Measurements from ENCODE around the gene RNF10. TPM values are rescaled to one million over a fixed set of nuclear protein-coding genes. Genes with fewer than 3 reads are reported as not detected.

The RNF10 gene
- total RNA-seq, 1 donor from 2014 or later = 177 TPM

- Mint-ChIP-seq H3K4me1 (ENCODE audit: unreplicated experiment) (peaks cover 34% of the 10 kb centered on the region), H3K27me3 (ENCODE audit: unreplicated experiment) (peaks cover 5% of the 10 kb centered on the region), H3K4me3 (ENCODE audit: unreplicated experiment) (peak overlapping the region; percentile 68), H3K27ac (ENCODE audit: unreplicated experiment) (no peak overlapping the region), H3K36me3 (ENCODE audit: unreplicated experiment) (no peaks in the 10 kb centered on the region), H3K9me3 (ENCODE audit: unreplicated experiment) (no peaks in the 10 kb centered on the region)
- DNase-seq (ENCODE audit: extremely low spot score, unreplicated experiment) = no peak
- peak; percentile 9 for TF ChIP-seq CTCF (IDR thresholded peaks at IDR 0.05)
Observed at GRCh38 chr12:120584343-120585149, 50.4 kb downstream of the RNF10 start.

- Mint-ChIP-seq H3K27me3 (ENCODE audit: unreplicated experiment) (peaks cover 5% of the 10 kb centered on the region), H3K9me3 (ENCODE audit: unreplicated experiment) (no peaks in the 10 kb centered on the region), H3K36me3 (ENCODE audit: unreplicated experiment) (no peaks in the 10 kb centered on the region), H3K4me3 (ENCODE audit: unreplicated experiment) (no peak overlapping the region), H3K27ac (ENCODE audit: unreplicated experiment) (no peak overlapping the region), H3K4me1 (ENCODE audit: unreplicated experiment) (peaks cover 22% of the 10 kb centered on the region)
- no peak for TF ChIP-seq CTCF (IDR thresholded peaks at IDR 0.05)
- no peak for DNase-seq (ENCODE audit: extremely low spot score, unreplicated experiment)
Observed at GRCh38 chr12:120586206-120586605, 52.0 kb downstream of the RNF10 start.

GRCh38 chr12:120586860-120587259 is 52.7 kb downstream of the RNF10 start:
- Mint-ChIP-seq H3K4me1 (ENCODE audit: unreplicated experiment) (peaks cover 17% of the 10 kb centered on the region), H3K9me3 (ENCODE audit: unreplicated experiment) (no peaks in the 10 kb centered on the region), H3K36me3 (ENCODE audit: unreplicated experiment) (no peaks in the 10 kb centered on the region), H3K4me3 (ENCODE audit: unreplicated experiment) (no peak overlapping the region), H3K27me3 (ENCODE audit: unreplicated experiment) (peaks cover 8% of the 10 kb centered on the region), H3K27ac (ENCODE audit: unreplicated experiment) (no peak overlapping the region)
- no peak for DNase-seq (ENCODE audit: extremely low spot score, unreplicated experiment)
- TF ChIP-seq CTCF (IDR thresholded peaks at IDR 0.05) = no peak

- peaks cover 10% of the 10 kb centered on the region for H3K4me1 Mint-ChIP-seq (ENCODE audit: unreplicated experiment)
- TF ChIP-seq CTCF (IDR thresholded peaks at IDR 0.05) = no peak
- no peak for DNase-seq (ENCODE audit: extremely low spot score, unreplicated experiment)
- H3K4me3 Mint-ChIP-seq (ENCODE audit: unreplicated experiment) = no peak overlapping the region
- no peaks in the 10 kb centered on the region for H3K36me3 Mint-ChIP-seq (ENCODE audit: unreplicated experiment)
- H3K9me3 Mint-ChIP-seq (ENCODE audit: unreplicated experiment) = no peaks in the 10 kb centered on the region
- H3K27me3 Mint-ChIP-seq (ENCODE audit: unreplicated experiment) = peaks cover 8% of the 10 kb centered on the region
- no peak overlapping the region for H3K27ac Mint-ChIP-seq (ENCODE audit: unreplicated experiment)
Observed at GRCh38 chr12:120588371-120588770, 54.2 kb downstream of the RNF10 start.

GRCh38 chr12:120588948-120589930 is 55.1 kb downstream of the RNF10 start:
- Mint-ChIP-seq H3K27ac (ENCODE audit: unreplicated experiment) (no peak overlapping the region), H3K9me3 (ENCODE audit: unreplicated experiment) (no peaks in the 10 kb centered on the region), H3K36me3 (ENCODE audit: unreplicated experiment) (no peaks in the 10 kb centered on the region), H3K4me1 (ENCODE audit: unreplicated experiment) (peaks cover 3% of the 10 kb centered on the region), H3K27me3 (ENCODE audit: unreplicated experiment) (peaks cover 5% of the 10 kb centered on the region), H3K4me3 (ENCODE audit: unreplicated experiment) (no peak overlapping the region)
- no peak for DNase-seq (ENCODE audit: extremely low spot score, unreplicated experiment)
- TF ChIP-seq CTCF (IDR thresholded peaks at IDR 0.05) = no peak
